GM23248 (cell line): Measurements from ENCODE around the gene MN1.

Source experiments
- EZH2 ChIP-seq: fragments of 200-600 bp; sonication (generic); IDR thresholded peaks from 2 replicates; pipeline ENCODE4 v1.6.1; 2018; ENCODE audit warnings: antibody characterized with exemption, mild to moderate bottlenecking; ENCODE audit not compliant: insufficient read depth, poor library complexity, severe bottlenecking
- EZH2phosphoT487 ChIP-seq: fragments of 200-600 bp; sonication (generic); IDR thresholded peaks from 2 replicates; pipeline ENCODE4 v1.6.1; 2018; ENCODE audit warnings: antibody characterized with exemption, moderate library complexity, mild to moderate bottlenecking, low read depth; ENCODE audit not compliant: insufficient read depth

GRCh38 chr22:27802346-27803073, 954 bp upstream of the MN1 start:
- no peak for TF ChIP-seq EZH2
- TF ChIP-seq EZH2phosphoT487 = no peak
